ENCODE measurements around the gene PCDHB6. TPM values are rescaled to one million over a fixed set of nuclear protein-coding genes. Genes with fewer than 3 reads are reported as not detected.
"Not testable (repeated sequence)": the region's sequence is repeated elsewhere in the genome, so short reads cannot be mapped to it uniquely, and the experiment has no call there.

The PCDHB6 gene
- total RNA-seq, result 0.51 TPM
- long read RNA-seq, partial matches to known transcripts, result 0 of 1 reads
- long read RNA-seq, other reads (novel, unspliced or antisense), result 0 of 1 reads

DNA sequence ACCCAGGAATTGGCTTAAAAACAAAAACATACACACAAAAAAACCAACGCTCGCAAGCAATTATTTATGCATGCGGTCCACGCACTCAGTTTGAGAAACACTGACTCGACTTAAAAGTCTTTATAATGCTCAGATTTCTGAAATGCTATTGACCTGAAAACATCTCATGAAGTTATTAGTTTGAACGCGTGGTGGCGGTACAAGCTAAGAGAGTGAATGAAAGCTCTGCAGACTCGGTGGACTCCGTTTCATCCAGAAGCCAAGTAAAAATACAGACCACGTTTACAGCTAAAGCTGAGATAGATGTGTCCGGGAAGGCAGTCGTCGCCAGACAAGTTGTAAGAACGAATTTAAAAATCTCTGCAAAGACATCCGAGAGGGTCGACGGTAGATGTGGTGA, at the start of gene PCDHB6:
Gene PCDHB6 (plus strand): TSS at position 246 of the 400 bp plus-strand sequence. CDS start 201 bp downstream, outside the sequence.
- intact Hi-C loops (cut with DNase I), result no loop called here
- ATAC-seq, result no peak
- no peak for DNase-seq (ENCODE audit: missing footprints)

DNA sequence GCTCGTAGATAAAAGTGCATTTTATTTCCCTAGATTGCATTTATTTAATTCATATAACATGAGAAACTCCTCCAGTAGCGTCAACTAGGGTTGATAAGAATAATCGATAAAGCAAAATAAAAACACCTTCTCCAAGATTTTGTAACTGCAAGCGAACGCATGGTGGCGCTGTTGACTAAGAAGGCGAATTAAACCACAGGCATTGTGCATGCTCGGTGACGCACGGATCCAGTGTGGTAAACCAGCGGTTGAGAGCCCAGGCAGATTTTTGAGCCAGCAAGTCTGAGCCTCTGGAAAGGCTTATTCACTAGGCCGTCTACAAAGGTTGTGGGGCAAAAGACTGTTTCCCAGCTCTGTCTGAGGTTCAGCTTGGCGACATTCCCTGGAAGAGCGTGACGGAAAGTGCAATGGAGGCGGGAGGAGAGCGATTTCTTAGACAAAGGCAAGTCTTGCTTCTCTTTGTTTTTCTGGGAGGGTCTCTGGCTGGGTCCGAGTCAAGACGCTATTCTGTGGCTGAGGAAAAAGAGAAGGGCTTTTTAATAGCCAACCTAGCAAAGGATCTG, 49.5 kb upstream of the PCDHB6 start, which contains the start of gene PCDHB3:
Gene PCDHB3 (plus strand): TSS at position 231 of the 563 bp plus-strand sequence. CDS start 177 bp downstream, at position 408.
- ATAC-seq, result no peak
- peak; percentile 63 for DNase-seq (ENCODE audit: missing footprints)
- intact Hi-C loops (cut with DNase I), result no loop called here

DNA sequence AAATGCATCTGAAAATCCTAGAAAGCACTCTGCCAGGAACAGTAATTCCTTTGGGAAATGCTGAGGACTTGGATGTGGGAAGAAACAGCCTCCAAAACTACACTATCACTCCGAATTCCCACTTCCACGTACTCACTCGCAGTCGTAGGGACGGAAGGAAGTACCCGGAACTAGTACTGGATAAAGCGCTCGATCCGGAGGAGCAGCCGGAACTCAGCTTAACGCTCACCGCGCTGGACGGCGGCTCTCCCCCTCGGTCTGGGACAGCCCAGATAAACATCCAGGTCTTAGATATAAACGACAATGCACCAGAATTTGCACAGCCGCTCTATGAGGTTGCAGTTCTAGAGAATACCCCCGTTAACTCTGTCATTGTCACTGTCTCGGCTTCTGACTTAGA, 48.8 kb upstream of the PCDHB6 start:
- no peak for DNase-seq (ENCODE audit: missing footprints)
- intact Hi-C loops (cut with DNase I), result no loop called here
- no peak for ATAC-seq

DNA sequence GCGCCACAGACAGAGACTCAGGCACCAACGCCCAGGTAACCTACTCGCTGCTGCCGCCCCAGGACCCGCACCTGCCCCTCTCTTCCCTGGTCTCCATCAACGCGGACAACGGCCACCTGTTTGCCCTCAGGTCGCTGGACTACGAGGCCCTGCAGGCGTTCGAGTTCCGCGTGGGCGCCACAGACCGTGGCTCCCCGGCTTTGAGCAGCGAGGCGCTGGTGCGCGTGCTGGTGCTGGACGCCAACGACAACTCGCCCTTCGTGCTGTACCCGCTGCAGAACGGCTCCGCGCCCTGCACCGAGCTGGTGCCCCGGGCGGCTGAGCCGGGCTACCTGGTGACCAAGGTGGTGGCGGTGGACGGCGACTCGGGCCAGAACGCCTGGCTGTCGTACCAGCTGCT, 47.8 kb upstream of the PCDHB6 start:
- intact Hi-C loops (cut with DNase I); ATAC-seq; DNase-seq (ENCODE audit: missing footprints): not testable (repeated sequence)

DNA sequence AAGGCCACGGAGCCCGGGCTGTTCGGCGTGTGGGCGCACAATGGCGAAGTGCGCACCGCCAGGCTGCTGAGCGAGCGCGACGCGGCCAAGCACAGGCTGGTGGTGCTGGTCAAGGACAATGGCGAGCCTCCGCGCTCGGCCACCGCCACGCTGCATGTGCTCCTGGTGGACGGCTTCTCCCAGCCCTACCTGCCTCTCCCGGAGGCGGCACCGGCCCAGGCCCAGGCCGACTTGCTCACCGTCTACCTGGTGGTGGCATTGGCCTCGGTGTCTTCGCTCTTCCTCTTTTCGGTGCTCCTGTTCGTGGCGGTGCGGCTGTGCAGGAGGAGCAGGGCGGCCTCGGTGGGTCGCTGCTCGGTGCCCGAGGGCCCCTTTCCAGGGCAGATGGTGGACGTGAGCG, 47.4 kb upstream of the PCDHB6 start:
- ATAC-seq; intact Hi-C loops (cut with DNase I): not testable (repeated sequence)
- DNase-seq (ENCODE audit: missing footprints), result peak; percentile 31

DNA sequence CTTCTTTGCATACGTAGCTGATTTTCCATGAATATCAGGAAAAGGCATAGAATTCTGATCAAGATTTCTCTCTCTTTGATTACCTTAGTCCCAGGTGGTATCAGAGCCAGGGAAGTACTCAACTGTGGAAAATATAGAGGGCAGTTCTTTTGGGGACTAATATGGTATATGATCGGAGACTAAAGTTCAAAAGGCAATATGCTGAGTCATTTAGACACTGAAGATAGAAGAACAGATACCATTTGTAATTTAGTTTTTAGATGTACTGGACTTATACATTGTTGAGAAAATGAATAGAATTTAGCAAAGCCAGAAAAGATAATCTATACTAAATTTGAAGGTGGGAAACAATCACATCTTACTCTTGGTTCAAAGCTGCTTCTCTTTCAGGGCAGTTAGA, 44.5 kb upstream of the PCDHB6 start:
- ATAC-seq, result no peak
- intact Hi-C loops (cut with DNase I), result no loop called here
- no peak for DNase-seq (ENCODE audit: missing footprints)

DNA sequence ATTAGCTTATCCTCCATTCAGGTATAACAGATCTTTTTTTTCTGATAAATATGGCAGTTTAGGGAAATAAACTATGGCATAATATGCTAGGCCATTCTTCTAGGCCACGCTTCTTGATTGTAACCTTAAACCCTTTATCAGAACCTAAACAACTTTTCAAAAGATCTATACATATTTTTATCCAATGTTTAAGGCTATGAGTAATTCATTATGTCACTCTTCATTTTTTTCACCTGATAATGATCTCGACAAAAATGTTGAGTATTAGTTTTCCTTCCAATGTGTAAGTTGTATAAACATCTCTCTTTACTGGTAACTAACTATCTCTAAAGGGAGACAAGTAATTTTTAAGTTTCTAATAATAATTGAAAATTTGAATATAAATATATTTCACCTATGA, 30.6 kb upstream of the PCDHB6 start:
- intact Hi-C loops (cut with DNase I), result no loop called here
- no peak for DNase-seq (ENCODE audit: missing footprints)

DNA sequence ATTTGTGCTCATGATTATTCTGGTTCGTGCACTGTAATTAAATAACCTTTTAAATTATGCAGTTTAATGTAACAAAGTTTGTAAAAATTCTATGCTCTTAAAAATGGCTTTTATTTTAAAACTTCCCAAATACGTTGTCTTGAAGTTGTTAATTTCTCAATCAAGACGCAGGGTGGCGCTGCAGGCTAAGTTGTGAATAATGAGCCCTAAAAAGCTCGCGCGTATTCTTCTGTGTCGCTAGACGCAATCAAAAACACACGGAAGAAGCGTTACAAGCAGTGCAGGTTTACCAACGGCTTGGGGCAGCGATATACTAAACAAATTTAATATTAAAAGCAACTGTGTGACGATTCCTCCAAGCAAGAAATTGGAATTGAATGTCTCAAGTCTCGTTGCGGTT, 28.3 kb upstream of the PCDHB6 start, which contains the start of gene PCDHB4:
Gene PCDHB4 (plus strand): TSS at position 256 of the 400 bp plus-strand sequence. CDS start 181 bp downstream, outside the sequence.
- DNase-seq (ENCODE audit: missing footprints) (no peak), ATAC-seq (no peak)
- intact Hi-C loops (cut with DNase I), result no loop called here

More for the DNA sequence above, 30.6 kb upstream of the PCDHB6 start:
- ATAC-seq, result no peak

DNA sequence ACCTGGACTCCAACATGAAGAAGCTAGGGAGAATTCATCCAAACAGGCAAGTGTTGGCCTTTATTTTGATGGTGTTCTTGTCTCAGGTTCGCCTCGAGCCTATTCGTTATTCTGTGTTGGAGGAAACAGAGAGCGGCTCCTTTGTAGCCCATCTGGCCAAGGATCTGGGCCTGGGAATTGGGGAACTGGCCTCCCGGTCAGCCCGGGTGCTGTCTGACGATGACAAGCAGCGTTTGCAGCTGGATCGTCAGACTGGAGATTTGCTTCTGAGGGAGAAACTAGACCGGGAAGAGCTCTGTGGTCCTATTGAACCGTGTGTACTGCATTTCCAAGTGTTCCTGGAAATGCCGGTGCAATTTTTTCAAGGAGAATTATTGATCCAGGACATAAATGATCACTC, 27.9 kb upstream of the PCDHB6 start:
- DNase-seq (ENCODE audit: missing footprints) (no peak), ATAC-seq (no peak)
- intact Hi-C loops (cut with DNase I), result no loop called here

DNA sequence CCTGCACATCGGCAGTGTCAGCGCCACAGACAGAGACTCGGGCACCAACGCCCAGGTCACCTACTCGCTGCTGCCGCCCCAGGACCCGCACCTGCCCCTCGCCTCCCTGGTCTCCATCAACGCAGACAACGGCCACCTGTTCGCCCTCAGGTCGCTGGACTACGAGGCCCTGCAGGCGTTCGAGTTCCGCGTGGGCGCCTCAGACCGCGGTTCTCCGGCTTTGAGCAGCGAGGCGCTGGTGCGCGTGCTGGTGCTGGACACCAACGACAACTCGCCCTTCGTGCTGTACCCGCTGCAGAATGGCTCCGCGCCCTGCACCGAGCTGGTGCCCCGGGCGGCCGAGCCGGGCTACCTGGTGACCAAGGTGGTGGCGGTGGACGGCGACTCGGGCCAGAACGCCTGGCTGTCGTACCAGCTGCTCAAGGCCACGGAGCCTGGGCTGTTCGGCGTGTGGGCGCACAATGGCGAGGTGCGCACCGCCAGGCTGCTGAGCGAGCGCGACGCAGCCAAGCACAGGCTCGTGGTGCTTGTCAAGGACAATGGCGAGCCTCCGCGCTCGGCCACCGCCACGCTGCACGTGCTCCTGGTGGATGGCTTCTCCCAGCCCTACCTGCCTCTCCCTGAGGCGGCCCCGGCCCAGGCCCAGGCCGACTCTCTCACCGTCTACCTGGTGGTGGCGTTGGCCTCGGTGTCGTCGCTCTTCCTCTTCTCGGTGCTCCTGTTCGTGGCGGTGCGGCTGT, 26.3 kb upstream of the PCDHB6 start:
- intact Hi-C loops (cut with DNase I); ATAC-seq: not testable (repeated sequence)
- DNase-seq (ENCODE audit: missing footprints), result peak; percentile 46

DNA sequence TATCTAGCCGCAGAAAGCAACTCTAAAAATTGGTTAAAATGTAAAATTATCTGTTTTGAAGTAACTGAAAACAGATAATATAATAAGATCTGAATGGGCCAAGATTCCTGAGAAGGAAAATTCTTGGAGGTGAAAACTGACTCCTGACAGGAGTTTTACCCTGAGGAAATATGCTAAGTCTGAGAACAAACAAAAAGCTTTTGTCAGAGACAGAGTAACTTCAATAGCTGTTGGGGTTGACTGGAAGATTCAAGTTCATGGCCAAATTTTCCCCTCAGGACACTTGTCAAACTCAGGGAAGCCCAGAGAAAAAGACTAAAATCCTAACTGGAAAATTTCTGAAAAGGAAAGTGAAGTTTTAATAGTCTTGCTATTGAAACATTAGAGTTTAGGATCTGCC, 22.6 kb upstream of the PCDHB6 start:
- ATAC-seq, result no peak
- DNase-seq (ENCODE audit: missing footprints), result no peak
- intact Hi-C loops (cut with DNase I), result no loop called here

DNA sequence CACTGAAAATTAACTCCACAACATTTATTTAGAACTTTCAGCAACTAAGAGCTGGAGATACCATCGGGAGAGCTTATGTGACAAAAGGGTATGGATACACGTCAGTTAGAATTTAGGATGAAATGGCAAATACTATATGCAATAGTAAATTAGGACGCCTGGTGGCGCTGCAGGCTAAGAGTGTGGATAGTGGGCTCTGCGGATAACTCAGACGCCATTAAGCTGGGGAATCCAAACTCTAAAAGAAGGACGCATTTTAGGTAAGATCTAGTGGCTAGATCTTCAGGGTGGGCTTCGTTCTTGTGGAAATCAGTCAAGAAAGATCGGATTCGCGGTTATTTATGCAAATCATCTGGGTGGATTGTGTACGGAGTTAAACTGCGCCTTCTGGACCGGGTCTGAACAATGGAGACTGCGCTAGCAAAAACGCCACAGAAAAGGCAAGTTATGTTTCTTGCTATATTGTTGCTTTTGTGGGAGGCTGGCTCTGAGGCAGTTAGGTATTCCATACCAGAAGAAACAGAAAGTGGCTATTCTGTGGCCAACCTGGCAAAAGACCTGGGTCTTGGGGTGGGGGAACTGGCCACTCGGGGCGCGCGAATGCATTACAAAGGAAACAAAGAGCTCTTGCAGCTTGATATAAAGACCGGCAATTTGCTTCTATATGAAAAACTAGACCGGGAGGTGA, 14.7 kb upstream of the PCDHB6 start, which contains the start of gene PCDHB5:
Gene PCDHB5 (plus strand): TSS at position 177 of the 688 bp plus-strand sequence. CDS start 229 bp downstream, at position 406.
- ATAC-seq, result no peak
- intact Hi-C loops (cut with DNase I), result no loop called here
- no peak for DNase-seq (ENCODE audit: missing footprints)

DNA sequence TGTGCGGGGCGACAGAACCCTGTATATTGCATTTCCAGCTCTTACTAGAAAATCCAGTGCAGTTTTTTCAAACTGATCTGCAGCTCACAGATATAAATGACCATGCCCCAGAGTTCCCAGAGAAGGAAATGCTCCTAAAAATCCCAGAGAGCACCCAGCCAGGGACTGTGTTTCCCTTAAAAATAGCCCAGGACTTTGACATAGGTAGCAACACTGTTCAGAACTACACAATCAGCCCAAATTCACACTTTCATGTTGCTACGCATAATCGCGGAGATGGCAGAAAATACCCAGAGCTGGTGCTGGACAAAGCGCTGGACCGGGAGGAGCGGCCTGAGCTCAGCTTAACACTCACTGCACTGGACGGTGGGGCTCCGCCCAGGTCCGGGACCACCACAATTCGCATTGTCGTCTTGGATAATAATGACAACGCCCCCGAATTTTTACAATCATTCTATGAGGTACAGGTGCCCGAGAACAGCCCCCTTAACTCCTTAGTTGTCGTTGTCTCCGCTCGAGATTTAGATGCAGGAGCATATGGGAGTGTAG, 14.1 kb upstream of the PCDHB6 start:
- DNase-seq (ENCODE audit: missing footprints), result no peak
- no peak for ATAC-seq
- intact Hi-C loops (cut with DNase I), result no loop called here

DNA sequence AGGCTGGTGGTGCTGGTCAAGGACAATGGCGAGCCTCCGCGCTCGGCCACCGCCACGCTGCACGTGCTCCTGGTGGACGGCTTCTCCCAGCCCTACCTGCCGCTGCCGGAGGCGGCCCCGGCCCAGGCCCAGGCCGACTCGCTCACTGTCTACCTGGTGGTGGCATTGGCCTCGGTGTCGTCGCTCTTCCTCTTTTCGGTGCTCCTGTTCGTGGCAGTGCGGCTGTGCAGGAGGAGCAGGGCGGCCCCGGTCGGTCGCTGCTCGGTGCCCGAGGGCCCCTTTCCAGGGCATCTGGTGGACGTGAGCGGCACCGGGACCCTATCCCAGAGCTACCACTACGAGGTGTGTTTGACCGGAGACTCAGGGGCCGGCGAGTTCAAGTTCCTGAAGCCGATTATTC, 12.5 kb upstream of the PCDHB6 start:
- ATAC-seq; intact Hi-C loops (cut with DNase I): not testable (repeated sequence)
- peak; percentile 40 for DNase-seq (ENCODE audit: missing footprints)

DNA sequence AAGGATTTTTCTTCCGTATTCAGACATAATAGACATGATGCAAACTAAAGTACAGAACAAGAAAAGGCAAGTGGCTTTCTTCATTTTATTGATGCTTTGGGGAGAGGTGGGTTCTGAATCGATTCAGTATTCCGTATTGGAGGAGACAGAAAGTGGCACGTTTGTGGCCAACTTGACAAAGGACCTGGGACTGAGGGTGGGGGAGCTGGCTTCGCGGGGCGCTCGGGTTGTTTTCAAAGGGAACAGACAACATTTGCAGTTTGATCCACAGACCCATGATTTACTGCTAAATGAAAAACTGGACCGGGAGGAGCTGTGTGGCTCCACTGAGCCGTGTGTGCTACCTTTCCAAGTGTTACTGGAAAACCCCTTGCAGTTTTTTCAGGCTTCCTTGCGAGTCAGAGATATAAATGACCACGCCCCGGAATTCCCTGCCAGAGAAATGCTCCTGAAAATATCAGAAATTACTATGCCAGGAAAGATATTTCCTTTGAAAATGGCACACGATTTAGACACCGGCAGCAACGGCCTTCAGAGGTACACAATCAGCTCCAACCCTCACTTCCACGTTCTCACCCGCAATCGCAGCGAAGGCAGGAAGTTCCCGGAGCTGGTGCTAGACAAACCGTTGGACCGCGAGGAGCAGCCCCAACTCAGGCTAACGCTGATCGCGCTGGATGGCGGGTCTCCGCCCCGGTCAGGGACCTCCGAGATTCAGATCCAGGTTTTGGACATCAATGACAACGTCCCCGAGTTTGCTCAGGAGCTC, 551 bp downstream of the PCDHB6 start:
- no peak for ATAC-seq
- intact Hi-C loops (cut with DNase I), result no loop called here
- peak; percentile 68 for DNase-seq (ENCODE audit: missing footprints)

DNA sequence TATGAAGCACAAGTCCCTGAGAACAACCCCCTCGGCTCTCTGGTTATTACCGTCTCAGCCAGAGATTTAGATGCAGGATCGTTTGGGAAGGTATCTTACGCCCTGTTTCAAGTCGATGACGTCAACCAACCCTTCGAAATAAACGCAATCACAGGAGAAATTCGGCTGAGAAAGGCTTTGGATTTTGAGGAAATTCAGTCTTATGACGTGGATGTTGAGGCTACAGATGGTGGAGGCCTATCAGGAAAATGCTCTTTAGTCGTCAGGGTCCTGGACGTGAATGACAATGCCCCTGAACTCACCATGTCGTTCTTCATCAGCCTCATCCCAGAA, 1.1 kb downstream of the PCDHB6 start:
- DNase-seq (ENCODE audit: missing footprints) (no peak), ATAC-seq (no peak)
- intact Hi-C loops (cut with DNase I), result no loop called here

DNA sequence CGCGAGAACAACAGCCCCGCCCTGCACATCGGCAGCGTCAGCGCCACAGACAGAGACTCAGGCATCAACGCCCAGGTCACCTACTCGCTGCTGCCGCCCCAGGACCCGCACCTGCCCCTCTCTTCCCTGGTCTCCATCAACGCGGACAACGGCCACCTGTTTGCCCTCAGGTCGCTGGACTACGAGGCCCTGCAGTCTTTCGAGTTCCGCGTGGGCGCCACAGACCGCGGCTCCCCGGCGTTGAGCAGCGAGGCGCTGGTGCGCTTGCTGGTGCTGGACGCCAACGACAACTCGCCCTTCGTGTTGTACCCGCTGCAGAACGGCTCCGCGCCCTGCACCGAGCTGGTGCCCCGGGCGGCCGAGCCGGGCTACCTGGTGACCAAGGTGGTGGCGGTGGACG, 1.8 kb downstream of the PCDHB6 start:
- ATAC-seq; DNase-seq (ENCODE audit: missing footprints); intact Hi-C loops (cut with DNase I): not testable (repeated sequence)

DNA sequence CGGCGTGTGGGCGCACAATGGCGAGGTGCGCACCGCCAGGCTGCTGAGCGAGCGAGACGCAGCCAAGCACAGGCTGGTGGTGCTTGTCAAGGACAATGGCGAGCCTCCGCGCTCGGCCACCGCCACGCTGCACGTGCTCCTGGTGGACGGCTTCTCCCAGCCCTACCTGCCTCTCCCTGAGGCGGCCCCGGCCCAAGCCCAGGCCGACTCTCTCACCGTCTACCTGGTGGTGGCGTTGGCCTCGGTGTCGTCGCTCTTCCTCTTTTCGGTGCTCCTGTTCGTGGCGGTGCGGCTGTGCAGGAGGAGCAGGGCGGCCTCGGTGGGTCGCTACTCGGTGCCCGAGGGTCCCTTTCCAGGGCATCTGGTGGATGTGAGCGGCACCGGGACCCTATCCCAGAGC, 2.2 kb downstream of the PCDHB6 start:
- DNase-seq (ENCODE audit: missing footprints); intact Hi-C loops (cut with DNase I); ATAC-seq: not testable (repeated sequence)

Data from Right ventricle myocardium inferior (tissue), 1 donor.